Fibroblast of mammary gland (primary cell): ENCODE results near the gene PHLDA3.

ENCODE experiments used
- DNase-seq: peaks from one replicate; pipeline ENCODE4 v3.0.0-alpha.2; 2010; ENCODE audit warnings: low read depth
- H3K4me3 ChIP-seq: 2 replicates; pipeline ENCODE4 v1.5.1; 2011; ENCODE audit warnings: low read depth, mild to moderate bottlenecking, low read length, moderate library complexity; ENCODE audit not compliant: control insufficient read depth
- TF ChIP-seq, protein P1 (sequence below): conservative IDR thresholded peaks from 2 replicates; pipeline ENCODE4 v1.5.1; 2011; ENCODE audit warnings: low read depth, low read length, inconsistent platforms; ENCODE audit not compliant: control insufficient read depth, insufficient read depth

The PHLDA3 gene

DNA sequence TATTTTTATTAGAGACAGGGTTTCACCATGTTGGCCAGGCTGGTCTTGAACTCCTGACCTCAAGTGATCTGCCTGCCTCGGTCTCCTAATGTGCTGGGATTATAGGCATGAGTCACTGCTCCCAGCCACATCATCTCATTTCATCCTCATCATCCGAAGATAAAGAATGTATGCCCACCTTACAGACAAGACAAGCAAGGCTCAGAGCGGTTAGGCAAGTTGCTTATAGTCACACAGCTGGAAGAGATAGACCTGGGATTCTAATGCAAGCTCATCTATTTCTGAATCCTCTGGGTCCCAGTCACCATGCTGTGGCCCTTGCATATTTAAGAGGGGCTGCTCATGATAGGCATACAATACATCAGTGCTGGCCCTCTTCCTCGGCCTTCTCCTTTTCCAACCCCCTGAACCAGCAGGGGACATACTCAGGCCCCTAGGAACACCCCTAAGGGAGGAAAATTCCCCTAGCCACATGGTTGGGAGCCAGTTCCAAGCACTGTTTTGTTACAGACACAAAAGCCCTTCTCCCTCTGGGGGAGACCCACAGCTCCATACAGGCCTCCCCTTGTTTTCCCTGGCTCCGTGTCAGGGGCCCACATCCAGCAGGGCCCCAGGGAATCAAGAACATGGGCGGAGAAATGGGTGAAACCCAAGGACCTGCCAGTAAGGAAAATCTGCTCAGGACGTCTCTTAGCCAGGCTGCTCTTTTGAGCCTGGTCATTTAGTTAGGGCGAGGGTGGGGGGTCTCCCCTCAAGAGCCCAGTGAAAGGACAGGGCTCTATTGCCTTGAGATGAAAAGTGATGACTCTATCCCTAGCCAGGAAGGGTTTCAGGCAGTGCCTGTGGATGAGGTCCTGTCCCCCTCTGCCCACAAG, 31.0 kb upstream of the PHLDA3 start:
- DNase-seq = no peak
- H3K4me3 ChIP-seq = no peak overlapping the region
- TF ChIP-seq, protein P1, sequence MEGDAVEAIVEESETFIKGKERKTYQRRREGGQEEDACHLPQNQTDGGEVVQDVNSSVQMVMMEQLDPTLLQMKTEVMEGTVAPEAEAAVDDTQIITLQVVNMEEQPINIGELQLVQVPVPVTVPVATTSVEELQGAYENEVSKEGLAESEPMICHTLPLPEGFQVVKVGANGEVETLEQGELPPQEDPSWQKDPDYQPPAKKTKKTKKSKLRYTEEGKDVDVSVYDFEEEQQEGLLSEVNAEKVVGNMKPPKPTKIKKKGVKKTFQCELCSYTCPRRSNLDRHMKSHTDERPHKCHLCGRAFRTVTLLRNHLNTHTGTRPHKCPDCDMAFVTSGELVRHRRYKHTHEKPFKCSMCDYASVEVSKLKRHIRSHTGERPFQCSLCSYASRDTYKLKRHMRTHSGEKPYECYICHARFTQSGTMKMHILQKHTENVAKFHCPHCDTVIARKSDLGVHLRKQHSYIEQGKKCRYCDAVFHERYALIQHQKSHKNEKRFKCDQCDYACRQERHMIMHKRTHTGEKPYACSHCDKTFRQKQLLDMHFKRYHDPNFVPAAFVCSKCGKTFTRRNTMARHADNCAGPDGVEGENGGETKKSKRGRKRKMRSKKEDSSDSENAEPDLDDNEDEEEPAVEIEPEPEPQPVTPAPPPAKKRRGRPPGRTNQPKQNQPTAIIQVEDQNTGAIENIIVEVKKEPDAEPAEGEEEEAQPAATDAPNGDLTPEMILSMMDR = no peak

DNA sequence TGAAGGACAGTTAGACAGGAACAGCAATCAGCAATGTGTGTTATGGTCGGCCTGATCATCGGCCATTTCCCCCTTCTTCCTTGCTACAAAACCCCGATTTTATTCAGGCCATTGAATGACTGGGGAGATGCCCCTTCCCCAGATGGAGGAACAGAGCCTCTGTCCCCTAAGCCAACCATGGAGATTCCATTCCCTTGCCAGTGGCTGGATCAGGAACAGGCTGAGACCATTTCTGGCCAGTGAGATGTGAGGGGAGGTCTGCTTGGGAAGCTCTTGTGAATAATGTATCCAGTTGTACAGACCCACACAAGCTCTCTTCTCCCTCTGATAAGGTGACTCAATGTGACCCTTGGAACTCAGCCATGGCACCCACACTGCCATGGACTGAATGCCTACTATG, 30.2 kb upstream of the PHLDA3 start:
- H3K4me3 ChIP-seq = no peak overlapping the region
- TF ChIP-seq, protein P1 = no peak

DNA sequence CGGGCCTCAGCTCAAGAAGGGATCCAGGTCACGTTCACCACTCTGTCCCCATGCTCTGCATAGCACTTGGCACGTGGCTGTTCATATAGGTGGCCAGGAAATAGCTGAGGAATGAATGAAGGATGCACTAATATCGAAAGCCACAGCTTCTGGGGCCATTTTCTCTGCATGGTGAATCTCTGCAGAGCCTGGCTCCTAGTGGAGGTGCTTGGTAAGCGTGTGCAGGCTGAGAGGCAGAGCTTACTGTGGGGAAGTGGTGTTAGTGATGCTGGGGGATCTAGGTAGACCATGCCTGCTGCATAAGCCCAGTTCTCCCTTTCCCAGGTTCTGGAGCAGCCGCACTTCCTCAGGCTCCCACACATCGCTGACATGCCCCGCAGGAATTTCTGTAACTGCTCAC, 29.6 kb upstream of the PHLDA3 start:
- no peak overlapping the region for H3K4me3 ChIP-seq
- TF ChIP-seq, protein P1 = no peak
- no peak for DNase-seq

More for the DNA sequence above, 30.2 kb upstream of the PHLDA3 start:
- DNase-seq = no peak

DNA sequence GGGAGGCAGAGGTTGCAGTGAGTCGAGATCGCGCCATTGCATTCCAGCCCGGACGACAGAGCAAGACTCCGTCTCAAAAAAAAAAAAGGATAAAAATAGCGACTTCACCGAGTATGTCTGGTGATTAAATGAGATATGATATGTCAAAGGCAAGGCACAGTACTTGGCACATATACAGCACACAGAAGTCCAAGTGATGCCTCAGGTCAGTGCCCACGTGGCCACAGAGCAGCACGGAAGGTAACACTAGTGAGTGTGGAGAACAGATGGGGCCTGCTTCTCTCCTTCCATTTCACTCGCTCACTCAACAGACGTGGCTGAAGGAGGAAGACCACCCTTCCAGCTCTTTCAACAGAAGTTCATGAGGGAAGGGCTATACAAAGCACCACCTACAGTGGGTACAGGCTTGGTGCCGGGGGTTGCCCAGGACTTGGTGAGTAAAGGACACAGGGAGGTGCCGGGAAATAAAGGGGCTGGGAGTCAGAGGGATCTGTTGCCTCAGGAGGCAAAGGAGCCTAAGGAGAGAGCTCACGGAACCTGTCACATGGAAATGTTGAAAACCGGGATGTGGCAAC, 29.0 kb upstream of the PHLDA3 start:
- DNase-seq = no peak
- TF ChIP-seq, protein P1 = no peak
- no peak overlapping the region for H3K4me3 ChIP-seq

DNA sequence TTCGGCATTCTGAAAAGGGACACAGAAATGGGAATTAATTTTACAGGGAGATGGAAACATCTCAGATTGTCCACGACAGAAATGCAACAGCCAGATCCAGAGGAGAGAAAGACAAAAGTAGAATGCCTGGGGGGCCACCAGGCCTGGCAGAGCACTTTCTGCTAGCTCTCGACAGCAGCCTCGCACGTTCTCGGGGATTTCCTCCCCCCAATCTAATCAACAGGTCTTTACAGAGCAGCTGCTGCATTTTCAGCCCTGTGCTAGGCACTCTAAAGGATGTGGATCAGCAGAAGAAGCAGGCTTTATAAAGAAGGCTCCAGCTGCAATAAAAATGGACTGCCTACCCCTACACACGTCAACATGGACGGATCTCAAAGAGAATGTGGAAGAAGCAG, 27.3 kb upstream of the PHLDA3 start:
- no peak overlapping the region for H3K4me3 ChIP-seq
- TF ChIP-seq, protein P1 = no peak
- DNase-seq = no peak

DNA sequence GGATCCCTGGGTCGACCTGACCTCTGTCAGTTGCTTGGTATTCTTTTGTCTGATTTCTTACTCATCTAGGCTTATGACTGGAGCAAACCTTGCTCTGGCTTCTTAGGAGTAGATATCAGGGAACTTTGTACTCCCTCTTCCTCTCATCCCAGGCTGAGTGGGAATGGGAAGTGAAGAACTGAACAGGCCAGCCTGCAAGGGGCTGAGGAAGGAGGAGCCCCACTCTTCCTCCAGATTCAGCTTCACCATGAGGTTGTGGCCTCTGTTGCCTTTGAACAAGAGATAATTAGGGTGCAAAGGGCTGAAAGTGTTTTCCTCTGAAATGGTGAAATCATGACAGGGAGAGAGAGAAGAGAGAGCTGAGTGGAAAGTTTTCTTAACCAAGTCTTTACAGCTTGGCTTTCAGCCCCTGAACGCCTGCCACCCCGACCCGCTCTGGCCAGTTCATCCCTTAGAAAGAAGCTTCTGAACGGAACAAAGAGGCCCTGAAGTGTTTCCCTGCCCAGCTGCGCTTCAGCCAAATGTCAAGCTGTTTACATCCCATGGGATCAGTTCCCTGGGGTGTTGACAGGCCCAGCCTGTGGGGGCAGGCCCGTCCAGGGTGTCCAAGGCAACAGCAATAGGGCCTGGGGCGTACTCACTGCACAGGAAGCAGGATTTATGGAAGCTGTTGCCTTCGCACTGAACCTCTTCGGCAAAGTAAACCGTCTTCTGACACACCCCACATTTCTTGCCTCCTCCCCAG, 26.7 kb upstream of the PHLDA3 start:
- H3K4me3 ChIP-seq = no peak overlapping the region
- TF ChIP-seq, protein P1 = no peak
- peak; percentile 72 for DNase-seq
